ENCODE results near the gene RAB1B. TPM values are rescaled to one million over a fixed set of nuclear protein-coding genes. Genes with fewer than 3 reads are reported as not detected.

RAB1B gene
- total and polyA plus RNA-seq, 2 donors (not counting 1 experiment from before 2014, with no cell fraction given): 77.1 to 77.8 TPM

- no peak for TF ChIP-seq CTCF (IDR thresholded peaks at IDR 0.05)
- DNase-seq (no peak), ATAC-seq (ENCODE audit: low read depth) (no peak)
- H3K9me3 Mint-ChIP-seq (ENCODE audit: insufficient read depth): no peaks in the 10 kb centered on the region
- no peak overlapping the region for H3K9ac ChIP-seq (ENCODE audit: low read length)
- CTCF ChIA-PET: interaction anchor here (1.0 to 4.7 kb wide), 3 partner anchors 9 to 40 kb away, joined by 3 to 33 read pairs (median 4); partner anchors contain the start of gene YIF1A
- no peak overlapping the region for H3K4me3 Mint-ChIP-seq
- POLR2A ChIA-PET: no interaction called here
- peaks cover 0 to 56% of the 10 kb centered on the region in 2 experiments for H3K36me3 ChIP-seq (replicated peaks in 1 of 2; ENCODE audit: control extremely low read depth in 1 of 2, control insufficient read depth in 1 of 2, extremely low read depth in 1 of 2, insufficient read depth in 2 of 2, low read length in 1 of 2)
- peaks cover 13 to 25% of the 10 kb centered on the region in 2 donors for H3K4me1 ChIP-seq (ENCODE audit: control insufficient read depth in 2 of 2, insufficient read depth in 2 of 2, low read length in 2 of 2)
- no peaks in the 10 kb centered on the region for H3K27me3 ChIP-seq (replicated peaks in 1 of 4; ENCODE audit: control extremely low read depth in 1 of 4, control insufficient read depth in 3 of 4, insufficient read depth in 4 of 4, low read length in 3 of 4)
- no peak overlapping the region for H2AFZ ChIP-seq (ENCODE audit: insufficient read depth, low read depth, low read length, poor library complexity, severe bottlenecking)
- no peaks in the 10 kb centered on the region for H3K9me3 ChIP-seq (ENCODE audit: control extremely low read depth in 1 of 3, control insufficient read depth in 2 of 3, insufficient read depth in 1 of 3, low read length in 2 of 3)
- WGBS (ENCODE audit: insufficient coverage): 100% methylated on average over 1 of the region's 7 CpGs
- no peak overlapping the region for H3K27ac ChIP-seq (ENCODE audit: low read length in 2 of 2)
- peak overlapping the region; percentile 29 for H3K27ac Mint-ChIP-seq
- peaks cover 41% of the 10 kb centered on the region for H3K79me2 ChIP-seq (ENCODE audit: control insufficient read depth, insufficient read depth, low read length)
- H3K27me3 Mint-ChIP-seq: no peaks in the 10 kb centered on the region
- intact Hi-C loops (cut with micrococcal nuclease): no loop called here
- H3K4me2 ChIP-seq (replicated peaks; ENCODE audit: low read depth, low read length, poor library complexity, severe bottlenecking): no peak overlapping the region
- H4K20me1 ChIP-seq (ENCODE audit: control insufficient read depth, insufficient read depth, low read length, poor library complexity, severe bottlenecking): peaks cover 47% of the 10 kb centered on the region
- peaks cover 28% of the 10 kb centered on the region for H3K4me1 Mint-ChIP-seq
- H3K4me3 ChIP-seq (ENCODE audit: control extremely low read depth in 1 of 5, extremely low read depth in 1 of 5, insufficient read depth in 1 of 5, low read depth in 2 of 5, low read length in 4 of 5): no peak overlapping the region
Measured at GRCh38 chr11:66271816-66272215, 3.4 kb downstream of the RAB1B start.

- DNase-seq (no peak), ATAC-seq (ENCODE audit: low read depth) (no peak)
- Mint-ChIP-seq H3K9me3 (ENCODE audit: insufficient read depth) (no peaks in the 10 kb centered on the region), H3K4me1 (peaks cover 27% of the 10 kb centered on the region), H3K27ac (no peak overlapping the region), H3K4me3 (no peak overlapping the region), H3K27me3 (no peaks in the 10 kb centered on the region)
- peaks cover 13 to 24% of the 10 kb centered on the region in 2 donors for H3K4me1 ChIP-seq (ENCODE audit: control insufficient read depth in 2 of 2, insufficient read depth in 2 of 2, low read length in 2 of 2)
- H2AFZ ChIP-seq (ENCODE audit: insufficient read depth, low read depth, low read length, poor library complexity, severe bottlenecking): no peak overlapping the region
- H3K9ac ChIP-seq (ENCODE audit: low read length): no peak overlapping the region
- ChIA-PET CTCF (interaction anchor here (4.7 kb wide), 1 partner anchor 8 kb away, joined by 33 read pairs; no protein-coding TSS in a partner anchor), POLR2A (no interaction called here)
- H4K20me1 ChIP-seq (ENCODE audit: control insufficient read depth, insufficient read depth, low read length, poor library complexity, severe bottlenecking): peaks cover 54% of the 10 kb centered on the region
- peaks cover 0 to 56% of the 10 kb centered on the region in 2 experiments for H3K36me3 ChIP-seq (replicated peaks in 1 of 2; ENCODE audit: control extremely low read depth in 1 of 2, control insufficient read depth in 1 of 2, extremely low read depth in 1 of 2, insufficient read depth in 2 of 2, low read length in 1 of 2)
- no peak overlapping the region for H3K4me3 ChIP-seq (ENCODE audit: control extremely low read depth in 1 of 5, extremely low read depth in 1 of 5, insufficient read depth in 1 of 5, low read depth in 2 of 5, low read length in 4 of 5)
- TF ChIP-seq EZH2 (IDR thresholded peaks at IDR 0.05; ENCODE audit: borderline replicate concordance, insufficient read depth, low read depth, low read length, poor library complexity, severe bottlenecking) (no peak), CTCF (IDR thresholded peaks at IDR 0.05) (no peak)
- no peaks in the 10 kb centered on the region for H3K27me3 ChIP-seq (replicated peaks in 1 of 4; ENCODE audit: control extremely low read depth in 1 of 4, control insufficient read depth in 3 of 4, insufficient read depth in 4 of 4, low read length in 3 of 4)
- no peaks in the 10 kb centered on the region for H3K9me3 ChIP-seq (ENCODE audit: control extremely low read depth in 1 of 3, control insufficient read depth in 2 of 3, insufficient read depth in 1 of 3, low read length in 2 of 3)
- H3K4me2 ChIP-seq (replicated peaks; ENCODE audit: low read depth, low read length, poor library complexity, severe bottlenecking): no peak overlapping the region
- peaks cover 41% of the 10 kb centered on the region for H3K79me2 ChIP-seq (ENCODE audit: control insufficient read depth, insufficient read depth, low read length)
- no peak overlapping the region for H3K27ac ChIP-seq (ENCODE audit: low read length in 2 of 2)
- 83% methylated on average over 2 of the region's 2 CpGs for WGBS (ENCODE audit: insufficient coverage)
- intact Hi-C loops (cut with micrococcal nuclease): no loop called here
Measured at GRCh38 chr11:66272596-66272995, 4.2 kb downstream of the RAB1B start.

All from B cell (primary cell).